HG03139 (cell line): ENCODE results near the gene KRTAP4-7.
"Not testable (repeated sequence)": the region's sequence is repeated elsewhere in the genome, so short reads cannot be mapped to it uniquely, and the experiment has no call there.

Source experiments
- ATAC-seq: cut with Tn5 transposase; IDR thresholded peaks from one replicate; pipeline ENCODE4 v1.9.1; 2021; ENCODE audit not compliant: unreplicated experiment

KRTAP4-7 gene

DNA sequence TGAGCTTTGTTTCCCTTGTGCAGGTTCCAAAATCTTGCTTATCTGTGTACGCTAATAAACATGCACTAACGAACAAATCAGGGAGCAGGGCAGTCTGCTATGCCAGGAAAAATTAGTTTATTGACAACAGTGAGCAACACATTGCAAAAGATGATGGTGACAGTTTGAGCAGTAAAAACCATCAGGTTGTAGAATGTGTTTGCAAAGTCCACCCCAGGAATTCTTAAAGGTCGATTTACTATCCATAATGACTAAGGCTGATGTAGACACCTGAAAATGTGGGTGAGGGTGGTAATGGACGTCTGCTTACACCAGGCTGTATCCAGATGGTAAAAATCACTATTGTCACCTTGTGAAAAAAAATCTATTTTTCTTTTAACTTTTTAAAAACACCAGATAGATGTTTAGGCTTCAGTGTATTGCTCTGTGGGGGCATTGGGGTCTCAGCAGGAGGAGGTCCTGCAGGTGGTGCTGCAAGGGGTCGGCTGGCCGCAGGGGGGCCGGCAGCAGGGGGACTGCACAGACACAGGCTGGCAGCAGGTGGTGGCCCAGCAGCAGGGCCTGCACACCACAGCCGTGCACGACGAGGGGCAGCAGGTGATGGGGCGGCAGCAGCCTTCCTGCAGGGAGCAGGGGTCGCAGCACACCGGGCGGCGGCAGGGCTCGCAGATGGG is 18.8 kb upstream of the KRTAP4-7 start:
- ATAC-seq, result not testable (repeated sequence)

DNA sequence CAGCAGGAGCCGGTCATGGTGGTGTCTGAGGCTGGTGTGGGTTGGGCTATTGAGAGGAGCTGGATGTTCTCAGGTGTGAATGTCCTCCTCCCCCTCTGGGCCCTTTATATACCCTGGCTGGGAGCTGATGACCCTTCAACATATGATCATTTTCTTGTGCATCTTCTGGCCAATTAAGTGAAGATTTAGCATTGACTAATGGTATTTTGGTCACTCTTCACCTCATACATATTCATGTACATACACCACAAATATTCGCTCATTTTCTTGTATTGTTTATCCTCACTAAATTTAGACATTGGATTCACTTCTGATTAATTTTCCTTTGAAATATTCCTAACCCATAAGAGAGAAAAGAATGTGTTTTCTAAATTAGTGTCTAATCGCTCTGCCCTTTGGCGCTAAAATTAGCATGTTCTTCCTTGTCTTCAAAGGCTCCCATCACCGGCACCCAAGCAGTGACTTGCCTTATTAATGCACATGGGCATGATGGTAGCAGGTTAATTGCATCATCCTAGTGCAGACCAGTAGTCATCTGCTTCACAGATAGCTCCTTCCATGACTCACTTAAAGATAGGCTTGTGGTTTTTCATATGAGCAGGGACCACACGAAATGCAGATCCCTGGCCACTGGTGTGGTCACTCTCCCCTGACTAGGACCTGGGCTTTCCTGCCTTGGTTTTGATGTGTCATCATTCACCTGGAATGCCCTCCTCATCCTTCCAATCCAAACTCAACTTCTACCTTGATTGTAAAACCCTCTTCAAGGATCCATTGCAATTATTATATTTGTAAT is 17.9 kb upstream of the KRTAP4-7 start, which contains the start of gene KRTAP2-4:
Gene KRTAP2-4 (minus strand): TSS at position 51 of the 796 bp plus-strand sequence. CDS start 34 bp downstream, at position 17.
- ATAC-seq, result no peak

DNA sequence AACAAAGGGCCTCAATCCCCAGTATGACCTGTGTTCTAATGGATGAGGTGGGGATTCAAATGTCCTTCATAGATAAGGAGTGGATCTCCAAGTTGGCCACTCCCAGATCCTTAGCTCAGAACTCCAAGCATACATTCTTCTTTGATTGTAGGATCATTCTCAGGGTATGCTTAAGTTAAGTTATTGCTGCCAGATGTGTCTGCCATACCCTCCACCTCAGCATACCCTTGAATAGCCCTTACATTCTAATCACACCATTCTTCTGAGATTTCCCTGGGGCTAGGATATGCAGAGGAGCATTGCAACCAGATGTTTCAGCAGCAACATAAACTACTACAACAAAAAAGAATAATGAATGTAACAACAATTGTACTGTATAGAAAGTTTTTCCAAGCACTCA is 16.7 kb upstream of the KRTAP4-7 start:
- ATAC-seq, result no peak

DNA sequence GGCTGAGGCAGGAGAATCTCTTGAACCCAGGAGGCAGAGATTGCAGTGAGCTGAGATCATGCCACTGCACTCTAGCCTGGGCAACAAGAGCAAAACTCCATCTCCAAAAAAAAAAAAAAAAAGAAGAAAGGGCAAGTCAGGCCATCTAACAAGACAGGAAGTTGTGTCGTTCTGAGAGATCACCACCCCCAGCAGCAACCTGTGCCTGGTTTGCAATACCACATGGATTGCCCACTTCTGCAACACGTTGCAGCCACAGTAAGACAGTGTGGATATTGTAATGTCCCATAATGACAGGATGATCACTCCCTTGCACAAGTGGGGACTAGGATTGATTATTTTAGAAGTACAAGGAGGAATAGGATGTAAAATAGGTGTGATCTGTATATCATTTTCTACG is 14.9 kb upstream of the KRTAP4-7 start:
- no peak for ATAC-seq

GRCh38 chr17:41071606-41072360 is 12.2 kb upstream of the KRTAP4-7 start:
- ATAC-seq, result no peak

GRCh38 chr17:41073676-41074075 is 10.3 kb upstream of the KRTAP4-7 start:
- no peak for ATAC-seq

DNA sequence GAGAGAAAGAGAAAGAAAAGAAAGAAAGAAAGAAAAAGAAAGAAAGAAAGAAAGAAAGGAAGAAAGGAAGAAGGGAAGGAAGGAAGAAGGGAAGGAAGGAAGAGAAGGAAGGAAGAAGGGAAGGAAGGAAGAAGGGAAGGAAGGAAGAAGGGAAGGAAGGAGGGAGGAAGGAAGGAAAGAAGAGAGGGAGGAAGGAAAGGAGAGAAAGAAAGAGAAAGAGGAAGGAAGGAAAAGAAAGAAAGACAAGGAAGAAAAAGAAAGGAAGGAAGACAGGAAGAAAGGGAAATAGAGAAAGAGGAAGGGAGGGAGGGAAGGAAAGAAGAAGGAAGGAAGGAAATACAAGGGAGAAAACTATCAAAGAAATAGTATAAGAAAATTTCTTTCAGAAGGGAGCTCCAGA is 7.2 kb upstream of the KRTAP4-7 start:
- ATAC-seq, result no peak

GRCh38 chr17:41082626-41083025 is 1.3 kb upstream of the KRTAP4-7 start:
- no peak for ATAC-seq

- ATAC-seq, result not testable (repeated sequence)
These were observed 523 bp upstream of the KRTAP4-7 start for GRCh38 chr17:41083427-41083826.

DNA sequence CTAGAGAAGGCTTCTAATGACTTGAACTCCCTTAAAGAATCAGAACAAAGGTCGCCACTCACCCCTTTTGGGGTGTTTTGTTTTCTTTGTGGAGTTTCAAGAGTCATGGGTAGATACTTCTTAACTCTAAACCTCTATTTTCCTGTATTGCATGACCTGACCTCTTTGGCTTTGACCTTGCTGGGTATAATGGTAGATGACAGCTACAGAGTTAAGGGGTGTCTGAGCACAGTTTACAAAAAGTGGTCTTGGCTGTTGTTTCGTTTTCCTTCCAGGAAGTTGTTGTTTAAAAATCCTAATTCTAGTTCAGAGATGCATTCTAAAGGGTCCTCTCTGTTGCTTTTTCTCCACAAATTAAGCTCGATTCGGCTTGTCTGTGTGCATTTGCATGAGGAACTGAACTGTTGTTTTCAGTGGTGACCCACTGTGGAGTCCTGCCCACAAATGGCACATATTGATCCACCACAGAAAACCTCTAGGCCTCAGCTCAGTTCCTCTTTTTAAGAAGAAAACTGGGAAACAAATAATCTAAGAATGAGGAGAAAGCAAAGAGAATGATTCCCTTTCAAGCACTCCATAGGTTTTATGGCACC is 4.9 kb downstream of the KRTAP4-7 start:
- ATAC-seq, result not testable (repeated sequence)

GRCh38 chr17:41096055-41096454 is 12.1 kb downstream of the KRTAP4-7 start:
- ATAC-seq, result no peak

DNA sequence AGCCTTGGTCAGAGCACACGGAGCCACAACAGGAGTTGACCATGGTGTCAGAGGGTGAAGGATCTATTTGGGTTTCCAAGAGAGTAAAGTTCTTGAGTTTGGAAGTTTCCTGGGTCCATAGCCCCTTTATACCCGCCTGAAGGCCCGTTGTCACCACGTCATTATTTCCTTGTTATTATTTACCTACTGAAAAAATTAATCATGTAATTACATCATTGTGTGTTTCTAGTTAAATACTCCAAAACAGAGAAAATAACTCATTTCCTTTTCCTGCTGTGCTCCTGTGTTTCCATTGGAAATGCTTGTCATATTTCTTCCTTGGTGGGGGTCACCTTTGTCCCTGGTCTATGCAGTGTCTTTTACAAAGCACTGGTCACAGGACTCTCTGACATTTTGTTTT is 14.1 kb downstream of the KRTAP4-7 start, which contains the start of gene KRTAP4-8:
Gene KRTAP4-8 (minus strand): TSS at position 101 of the 400 bp plus-strand sequence. CDS start 58 bp downstream, at position 43.
- ATAC-seq, result no peak

GRCh38 chr17:41098481-41098880 is 14.5 kb downstream of the KRTAP4-7 start:
- ATAC-seq, result no peak

DNA sequence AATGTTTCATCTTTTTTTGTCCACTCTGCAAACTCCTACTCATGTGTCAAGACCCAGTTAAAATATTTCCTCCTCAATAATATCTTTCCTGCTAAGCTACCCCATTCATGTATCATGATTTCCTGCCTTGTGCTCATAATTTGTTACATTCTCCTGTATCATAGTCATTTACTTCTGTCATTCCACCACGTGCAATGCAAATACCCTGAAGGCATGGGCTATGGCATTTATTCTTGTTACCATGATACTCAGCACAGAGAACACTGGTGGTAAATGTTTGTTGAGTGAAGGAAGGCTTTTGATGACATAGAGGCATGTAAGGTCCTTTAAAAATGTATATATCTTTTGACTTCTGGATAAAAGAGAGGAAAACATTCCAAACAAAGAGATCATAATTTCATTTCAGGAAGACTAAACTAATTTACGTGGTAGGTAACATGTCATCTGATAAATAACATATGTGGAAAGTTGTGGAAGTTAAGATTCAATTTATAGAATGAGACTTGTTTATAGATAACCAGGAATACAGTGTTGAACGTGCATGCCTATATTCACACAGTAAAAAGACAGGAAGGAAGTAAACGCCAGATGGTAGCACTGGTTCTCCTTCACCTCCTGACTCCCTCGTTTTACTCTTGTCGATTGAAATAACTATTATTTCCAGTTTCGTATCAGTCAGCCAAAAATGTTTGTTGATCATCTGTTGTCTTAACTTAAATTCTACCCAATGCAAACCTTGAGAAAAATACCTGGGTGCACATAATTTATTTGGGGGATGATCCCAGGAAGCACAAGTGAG is 15.9 kb downstream of the KRTAP4-7 start:
- ATAC-seq, result not testable (repeated sequence)

GRCh38 chr17:41101586-41102259 is 17.8 kb downstream of the KRTAP4-7 start, which contains the start of gene KRTAP4-16:
Gene KRTAP4-16, minus strand, starts transcription at chr17:41102209. Its CDS starts 0 bp downstream, at chr17:41102209.
- ATAC-seq, result no peak

- no peak for ATAC-seq
These were observed 19.9 kb downstream of the KRTAP4-7 start for GRCh38 chr17:41103896-41104295.

DNA sequence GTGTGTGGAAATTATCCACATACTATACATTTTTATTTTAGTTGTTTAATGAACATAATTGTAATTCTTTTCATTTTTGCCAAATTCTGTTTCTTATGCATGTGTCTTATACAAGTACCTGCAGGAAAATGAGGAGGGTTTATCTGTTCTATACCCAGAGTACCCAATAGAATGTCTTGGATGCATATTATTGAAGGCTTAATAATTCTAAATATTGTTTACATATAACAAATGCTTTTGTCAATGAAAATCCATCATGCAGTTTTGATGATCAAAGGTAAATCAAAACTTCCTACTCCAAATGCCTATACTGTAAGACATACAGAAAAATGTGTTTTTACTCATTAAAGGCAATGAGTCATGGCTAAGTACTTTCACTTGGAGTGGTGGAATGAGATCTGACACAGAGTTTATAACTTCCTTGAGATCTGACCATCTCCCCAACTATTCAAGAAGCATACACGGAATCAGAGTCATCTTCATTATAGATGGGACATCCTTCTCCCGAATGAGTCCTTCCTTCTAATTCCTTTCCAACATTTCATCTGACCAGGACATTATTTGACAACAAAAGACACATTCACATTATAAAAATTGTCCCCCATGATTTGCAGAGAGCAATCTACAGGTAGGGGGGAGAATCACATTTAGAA is 20.6 kb downstream of the KRTAP4-7 start:
- ATAC-seq, result not testable (repeated sequence)

DNA sequence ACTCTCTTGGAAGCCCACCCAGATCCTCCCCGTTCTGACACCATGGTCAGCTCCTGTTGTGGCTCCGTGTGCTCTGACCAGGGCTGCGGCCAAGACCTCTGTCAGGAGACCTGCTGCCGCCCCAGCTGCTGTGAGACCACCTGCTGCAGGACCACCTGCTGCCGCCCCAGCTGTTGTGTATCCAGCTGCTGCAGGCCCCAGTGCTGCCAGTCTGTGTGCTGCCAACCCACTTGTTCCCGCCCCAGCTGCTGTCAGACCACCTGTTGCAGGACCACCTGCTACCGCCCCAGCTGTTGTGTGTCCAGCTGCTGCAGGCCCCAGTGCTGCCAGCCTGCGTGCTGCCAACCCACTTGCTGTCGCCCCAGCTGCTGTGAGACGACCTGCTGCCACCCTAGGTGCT is 21.4 kb downstream of the KRTAP4-7 start, which contains the start of gene KRTAP4-9:
Gene KRTAP4-9 (plus strand): TSS at position 43 of the 400 bp plus-strand sequence. CDS start 0 bp downstream, at position 43.
- ATAC-seq, result not testable (repeated sequence)

DNA sequence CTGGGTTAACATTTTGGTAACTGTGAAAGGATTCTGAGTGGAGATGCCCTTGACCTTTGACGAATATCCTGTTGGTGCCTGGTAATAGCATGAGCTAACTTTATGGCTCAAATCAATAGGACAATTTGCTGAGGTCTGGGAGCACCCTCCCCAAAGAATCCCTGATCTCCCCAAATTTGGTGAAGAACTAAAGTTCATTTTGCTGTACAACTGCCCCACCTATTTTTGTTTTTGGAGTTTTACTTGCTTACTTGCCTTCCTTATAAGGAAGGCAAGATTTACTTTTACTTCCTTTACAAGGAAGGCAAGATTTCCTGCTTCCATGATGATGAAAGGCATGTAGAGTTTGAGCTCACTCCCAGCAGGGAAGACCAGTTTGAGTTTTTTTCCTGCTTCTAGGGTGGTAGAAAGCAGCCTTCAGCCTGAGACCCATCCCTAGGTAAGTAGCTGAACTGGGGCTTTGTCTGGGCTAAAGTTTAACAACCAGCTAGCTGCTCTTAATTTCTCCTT is 24.0 kb downstream of the KRTAP4-7 start:
- ATAC-seq, result no peak
